ENCODE measurements around the gene C2CD2.

C2CD2 gene

DNA sequence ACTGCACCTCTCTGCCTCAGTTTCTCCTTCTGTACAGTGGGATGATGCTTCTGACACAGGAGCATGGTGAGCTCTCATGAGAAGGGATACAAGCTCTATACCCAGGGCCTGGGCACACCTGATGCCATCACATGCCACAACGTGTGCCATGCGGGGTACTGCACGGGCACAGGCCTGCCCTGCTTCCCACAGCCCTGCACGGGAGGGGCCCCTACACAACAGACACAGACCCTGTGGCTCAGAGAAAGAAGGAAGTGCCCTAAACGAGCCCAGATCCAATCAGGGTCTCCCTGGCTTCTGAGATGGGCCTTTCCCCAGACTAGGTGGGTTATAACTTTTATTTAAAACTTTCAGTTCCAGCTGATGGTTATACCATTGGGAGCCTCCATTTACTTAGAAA, 24.6 kb downstream of the C2CD2 start:
- no peak for FAIRE-seq

DNA sequence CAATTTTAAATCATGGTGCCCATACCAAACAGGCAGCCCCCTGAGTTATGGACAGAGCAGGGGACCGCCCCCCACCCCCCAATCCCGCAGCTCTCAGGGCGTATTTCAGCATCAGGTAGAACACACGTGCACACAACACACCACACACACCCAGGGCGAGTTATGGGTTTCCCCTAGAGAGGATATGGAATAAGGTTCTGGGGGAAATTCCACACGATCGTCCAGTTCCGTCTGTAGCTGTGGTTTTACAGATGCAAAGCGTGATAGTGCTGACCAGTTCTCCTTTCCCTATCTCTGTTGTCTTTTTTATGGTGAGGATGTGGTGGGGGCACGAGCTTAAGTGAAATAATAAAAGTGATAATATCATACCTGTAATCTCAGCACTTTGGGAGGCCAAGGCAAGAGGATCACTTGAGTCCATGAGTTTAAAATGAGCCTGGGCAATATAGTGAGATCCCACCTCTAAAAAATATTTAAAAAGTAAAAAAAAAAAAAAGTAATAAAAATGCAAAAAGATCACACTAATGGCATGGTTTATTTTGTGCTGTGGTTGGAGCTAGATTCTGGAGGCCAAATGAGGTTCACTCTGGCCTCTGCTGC, 25.1 kb downstream of the C2CD2 start:
- no peak for FAIRE-seq

DNA sequence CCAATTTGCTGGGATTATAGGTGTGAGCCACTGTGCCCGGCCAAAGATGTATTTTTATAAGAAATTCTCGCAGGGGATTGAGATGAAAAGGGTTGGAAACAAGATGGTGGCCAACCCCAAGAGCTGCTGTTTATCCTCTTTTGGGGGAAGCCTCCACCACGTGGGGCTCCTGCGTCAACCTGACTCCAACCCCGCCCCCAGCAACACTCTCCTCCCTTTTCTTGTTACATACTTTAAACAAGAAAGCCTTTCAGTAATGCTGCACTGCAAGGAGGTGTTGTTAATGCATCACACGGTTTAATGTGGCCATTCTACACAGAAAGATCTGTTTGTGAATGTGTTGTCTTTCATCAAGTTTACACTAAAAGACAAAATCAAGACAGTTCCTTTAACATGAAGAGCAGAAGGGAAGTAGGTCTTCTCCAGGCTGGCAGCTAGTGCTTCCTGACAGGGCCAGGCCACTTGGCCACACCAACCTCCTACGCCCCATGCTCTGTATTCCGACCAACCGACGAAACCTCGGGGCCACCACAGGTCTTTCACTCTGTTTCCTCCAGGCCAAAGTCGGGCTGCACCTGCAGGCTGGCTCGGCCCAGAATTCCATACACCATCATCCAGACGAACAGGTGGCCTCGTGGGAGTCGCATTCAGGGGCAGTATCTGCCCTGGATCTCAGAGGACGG, 25.9 kb downstream of the C2CD2 start:
- no peak for FAIRE-seq

DNA sequence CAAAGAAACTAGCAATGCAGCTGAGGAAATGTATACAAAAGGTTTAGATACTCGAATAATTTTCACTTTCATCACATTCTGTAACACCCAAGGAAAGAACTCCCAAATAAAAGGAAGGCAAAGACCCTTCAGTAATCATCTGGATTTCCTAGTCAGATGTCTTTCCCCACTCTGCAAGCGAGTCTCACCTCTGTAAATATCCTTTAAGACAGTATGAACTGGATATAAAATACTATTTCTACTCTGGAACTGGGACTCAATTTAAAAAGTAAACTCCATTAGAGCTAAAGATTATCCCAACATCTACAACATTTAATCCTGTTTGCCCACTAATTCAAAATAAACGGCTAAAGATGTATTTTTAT, 27.0 kb downstream of the C2CD2 start:
- FAIRE-seq, result no peak

DNA sequence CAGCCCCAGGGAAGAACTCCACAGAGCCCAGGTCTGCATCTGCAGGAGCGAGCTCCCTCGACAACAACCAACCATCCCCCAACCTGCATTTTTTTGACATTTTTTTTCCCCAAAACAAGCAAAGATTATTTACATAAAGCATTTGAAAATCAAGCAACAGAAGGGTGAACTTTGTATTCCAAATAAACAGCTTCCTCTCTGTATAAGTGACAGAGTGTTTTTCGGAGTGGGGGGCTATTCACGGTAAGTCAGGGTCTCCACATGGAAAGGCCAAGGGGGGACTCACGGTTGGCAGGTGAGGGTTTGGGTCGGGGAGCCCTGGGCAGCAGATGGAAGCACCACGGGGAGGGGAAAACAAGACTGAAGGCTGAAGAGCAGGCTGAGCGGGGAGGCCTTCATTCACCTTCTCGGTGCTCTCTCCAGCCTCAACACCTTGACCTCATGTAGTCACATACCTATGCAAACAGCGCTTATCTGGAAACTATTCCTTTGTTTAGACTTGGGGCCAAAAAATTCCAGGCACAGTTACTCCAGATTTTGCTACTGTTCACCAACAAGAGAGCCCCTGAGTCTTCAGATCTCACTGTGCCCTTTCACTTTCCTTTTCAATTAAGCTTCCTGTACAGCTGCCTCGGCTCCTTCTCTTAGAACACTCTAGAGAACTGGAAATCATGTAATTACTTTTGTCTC, 27.6 kb downstream of the C2CD2 start:
- FAIRE-seq, result no peak

DNA sequence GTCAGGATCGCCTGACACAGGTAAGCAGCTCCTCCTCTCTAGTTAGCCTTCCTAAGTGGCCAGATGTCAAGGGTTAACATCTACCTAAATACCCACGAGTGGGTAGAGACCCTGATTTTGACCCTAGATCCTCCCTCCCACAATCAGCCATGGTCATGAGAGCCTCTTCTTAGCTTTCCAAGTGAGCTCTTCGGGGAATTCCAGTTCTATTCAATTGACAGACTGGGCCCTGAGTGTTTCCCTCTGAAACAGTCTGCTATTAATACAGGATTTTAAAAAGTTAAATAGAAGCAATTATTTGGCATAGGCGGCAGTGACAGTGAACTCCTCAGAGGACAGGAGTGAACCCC, 28.1 kb downstream of the C2CD2 start:
- FAIRE-seq, result no peak

DNA sequence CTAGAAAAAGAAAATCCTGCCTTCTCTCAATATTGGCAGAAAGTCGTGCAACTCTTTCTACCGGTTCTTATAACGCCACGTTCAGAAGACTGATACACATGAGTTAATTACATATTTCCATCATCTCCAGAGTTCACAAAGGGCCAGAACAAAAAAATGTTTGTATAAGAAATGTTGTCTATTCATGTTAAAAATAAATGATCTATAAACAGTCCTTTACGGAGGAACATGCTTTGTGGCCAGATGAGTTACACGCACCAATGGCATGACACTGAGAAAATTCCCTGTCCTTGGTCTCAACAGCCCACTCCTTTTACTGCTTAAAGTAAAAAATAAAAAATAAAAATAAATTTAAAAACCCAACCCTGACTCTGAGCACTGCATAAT, 29.5 kb downstream of the C2CD2 start:
- FAIRE-seq, result no peak

DNA sequence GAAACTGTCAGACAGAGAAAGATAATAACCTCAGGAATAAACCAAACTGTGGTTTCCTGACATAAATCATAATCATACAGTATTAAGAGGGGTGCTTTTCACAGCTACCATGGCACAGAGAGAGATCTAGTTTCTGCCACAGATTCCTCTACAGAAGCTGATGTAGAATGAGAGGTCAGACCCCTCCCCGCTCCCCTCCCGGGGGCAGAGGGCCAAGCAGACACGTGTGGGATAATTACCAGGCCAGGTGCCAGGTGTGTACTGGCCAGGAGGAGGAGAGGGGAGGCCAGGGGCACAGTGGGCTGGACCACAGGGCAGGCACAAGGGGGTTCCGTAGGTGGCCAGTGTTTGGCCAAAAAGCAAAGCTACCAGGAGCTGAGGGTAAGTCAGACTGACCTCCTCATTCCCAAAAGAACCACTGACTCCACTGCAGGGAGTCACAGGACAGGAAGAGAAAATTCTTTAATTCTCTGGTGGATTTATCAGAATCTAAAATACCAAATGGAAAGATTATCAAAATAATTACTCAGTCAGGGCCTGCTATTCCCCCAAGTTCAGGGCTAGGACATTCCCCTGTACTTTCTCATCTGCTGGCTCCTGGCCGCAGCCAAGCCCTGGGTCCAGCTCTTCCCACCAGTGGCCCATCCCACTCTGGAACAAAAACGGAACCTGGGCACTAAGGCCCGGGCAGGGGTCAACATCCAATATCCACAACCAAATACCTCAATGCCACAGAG, 30.0 kb downstream of the C2CD2 start:
- FAIRE-seq, result no peak

DNA sequence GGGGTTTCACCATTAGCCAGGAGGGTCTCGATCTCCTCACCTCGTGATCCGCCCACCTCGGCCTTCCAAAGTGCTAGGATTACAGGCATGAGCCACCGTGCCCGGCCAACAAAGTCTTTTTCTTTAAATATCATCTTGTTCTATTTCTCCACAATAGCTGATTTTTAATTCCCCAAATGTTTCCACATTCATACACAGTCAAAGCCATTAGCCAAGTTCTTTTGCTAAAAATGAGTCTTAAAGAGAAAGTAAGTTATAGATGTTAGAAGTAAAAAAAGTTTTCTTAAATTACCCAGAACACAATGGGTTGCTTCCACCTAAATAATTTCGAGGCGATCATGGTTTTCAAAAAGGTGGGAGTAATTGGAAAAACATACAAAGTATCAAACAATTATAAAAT, 30.6 kb downstream of the C2CD2 start:
- FAIRE-seq, result no peak

DNA sequence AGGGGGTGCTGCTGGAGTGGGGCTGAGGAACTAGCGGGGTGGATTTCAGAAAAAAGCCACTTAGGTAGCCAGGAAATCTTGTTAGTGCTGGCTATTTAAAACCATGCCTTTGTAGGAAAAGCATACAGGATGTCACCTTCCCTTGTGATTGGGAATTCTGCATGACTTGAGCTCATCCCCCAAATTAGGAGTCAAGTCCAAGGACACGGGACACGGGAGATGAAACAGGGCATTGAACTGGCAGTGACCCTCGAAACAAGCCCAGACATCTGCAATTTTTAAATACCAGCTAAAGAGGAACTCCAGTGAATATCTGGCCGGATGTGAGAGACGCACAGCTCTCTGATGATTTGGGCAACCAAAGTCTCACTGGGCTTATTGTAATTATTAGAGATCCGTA, 32.8 kb downstream of the C2CD2 start:
- no peak for FAIRE-seq

DNA sequence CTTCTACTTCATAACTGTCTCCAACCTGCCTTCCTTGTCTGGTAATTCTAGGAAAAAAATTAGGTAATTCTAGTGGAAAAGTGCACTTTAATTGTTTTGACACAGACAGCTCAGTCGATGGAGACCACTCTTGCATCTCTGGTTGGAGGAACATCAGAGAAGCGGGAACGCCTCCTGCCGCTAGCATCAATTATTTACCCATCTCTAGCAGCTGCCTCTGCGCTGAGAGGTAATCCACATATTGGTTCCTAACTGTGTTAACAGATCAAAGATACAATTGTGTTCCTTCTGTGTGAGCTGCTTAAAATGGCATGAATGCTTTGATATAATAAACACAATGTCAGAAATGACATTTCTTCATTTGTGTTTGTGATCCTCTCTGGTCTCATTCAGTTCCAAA, 33.3 kb downstream of the C2CD2 start:
- FAIRE-seq, result no peak

DNA sequence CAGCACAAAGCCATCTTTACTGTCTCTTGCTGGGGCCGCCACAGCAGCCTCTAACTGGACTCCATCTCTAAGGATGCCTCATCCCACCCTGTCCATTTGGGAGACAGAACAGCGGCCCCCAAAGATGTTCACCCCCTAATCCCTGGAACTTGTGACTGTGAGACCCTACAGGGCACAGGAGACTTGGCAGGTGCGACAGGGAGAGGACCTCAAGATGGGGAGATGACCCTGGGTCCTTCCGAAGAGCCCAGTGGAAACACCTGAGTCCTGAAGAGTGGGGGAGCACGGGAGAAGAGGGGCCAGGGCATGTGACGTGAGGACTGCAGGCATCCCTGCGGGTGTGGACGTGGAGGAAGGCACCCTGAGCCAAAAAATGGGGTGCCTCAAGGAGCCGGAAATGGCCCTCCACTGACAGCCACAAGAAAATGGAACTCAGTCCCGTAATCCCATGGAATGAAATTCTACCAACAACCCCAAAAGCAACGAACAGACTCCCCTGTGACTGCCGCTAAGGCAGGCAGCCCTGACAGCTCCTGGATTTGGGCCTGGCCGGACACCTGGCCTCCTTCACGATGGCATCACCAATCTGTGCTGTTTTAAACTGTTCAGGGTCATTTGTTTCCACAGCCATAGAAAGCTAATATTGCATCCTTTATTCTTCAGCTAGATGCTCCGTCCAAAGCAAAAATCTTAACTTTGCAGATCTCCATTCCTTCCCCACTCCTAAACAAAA, 34.0 kb downstream of the C2CD2 start:
- FAIRE-seq, result no peak

DNA sequence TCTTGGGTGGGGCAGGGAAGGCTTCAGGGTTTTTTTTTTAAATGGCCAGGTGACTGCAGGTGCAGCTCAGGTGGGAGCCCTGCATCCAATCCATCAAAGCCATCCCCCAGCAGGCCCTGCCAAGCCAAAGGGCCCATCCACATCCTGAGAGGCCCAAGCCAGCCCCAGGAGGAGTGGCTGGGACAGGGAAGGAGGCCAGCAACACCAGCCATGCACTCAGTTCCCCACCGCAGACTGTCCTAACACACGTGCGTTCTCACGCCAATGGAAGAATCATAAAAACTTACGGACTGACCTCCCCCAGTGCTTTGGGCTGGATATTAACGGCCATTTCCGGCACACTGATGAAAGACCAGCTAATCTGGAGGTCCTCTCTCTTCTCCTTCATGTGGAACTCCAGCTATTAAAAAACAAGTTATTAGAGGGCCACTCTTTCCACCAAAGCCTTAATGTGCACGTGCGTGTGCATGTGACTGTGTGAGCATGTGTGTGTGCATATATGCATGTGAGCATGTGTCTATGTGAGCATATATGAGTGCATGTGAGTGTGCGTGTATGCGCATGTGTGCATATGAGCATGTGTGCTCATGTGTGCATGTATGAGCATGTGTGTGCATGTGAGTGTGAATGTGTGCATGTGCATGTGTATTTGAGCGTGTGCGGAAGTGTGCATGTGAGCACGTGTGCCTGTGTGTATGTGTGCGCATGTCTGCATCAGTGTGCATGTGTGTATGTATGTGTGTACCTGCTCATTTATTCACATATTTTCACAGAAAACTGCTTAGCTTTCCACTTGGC, 35.1 kb downstream of the C2CD2 start:
- no peak for FAIRE-seq

DNA sequence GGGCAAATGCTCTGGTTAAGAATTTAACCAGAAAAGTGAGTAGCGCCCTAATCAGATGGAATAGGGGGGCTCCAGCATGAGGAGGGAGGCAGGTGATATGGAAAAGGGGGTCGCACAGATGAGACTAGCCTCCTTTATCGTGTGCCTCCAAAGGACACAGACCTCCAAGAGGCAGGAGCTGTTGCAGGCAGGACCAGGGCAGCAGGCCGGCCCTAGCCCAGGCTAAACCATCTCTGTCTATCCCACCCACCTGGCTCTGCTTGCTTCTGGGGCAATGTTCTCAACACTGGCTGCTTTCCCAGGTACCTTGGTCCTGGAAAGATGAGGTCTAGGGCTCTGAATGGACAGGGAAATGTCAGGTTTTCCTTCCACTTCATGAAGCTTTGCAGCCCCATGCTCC, 36.3 kb downstream of the C2CD2 start:
- no peak for FAIRE-seq

DNA sequence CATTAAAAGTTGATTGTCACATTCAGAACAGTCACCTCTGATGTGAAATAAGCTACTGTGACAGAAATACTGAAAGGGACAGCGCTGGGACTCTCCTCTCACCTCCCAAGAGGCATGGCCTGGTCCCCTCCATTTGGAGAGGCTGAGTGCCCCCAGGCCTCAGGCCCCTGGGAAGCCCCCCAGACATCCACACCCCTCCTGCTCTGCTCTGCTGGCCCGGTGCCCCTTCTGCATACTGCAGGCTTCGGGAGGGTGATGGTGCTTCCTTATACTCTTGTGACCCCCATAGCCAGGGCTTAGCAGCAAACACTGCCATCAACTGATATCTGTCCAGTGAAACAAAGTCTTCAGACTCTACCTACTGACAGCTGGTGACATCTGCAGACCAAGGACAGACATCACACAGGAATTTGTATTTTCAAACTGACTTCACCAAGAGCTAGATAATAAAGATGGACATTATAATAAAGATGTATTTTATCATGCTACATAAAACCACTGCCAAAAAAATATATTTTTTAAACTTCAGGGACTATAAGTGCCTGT, 36.9 kb downstream of the C2CD2 start:
- no peak for FAIRE-seq

DNA sequence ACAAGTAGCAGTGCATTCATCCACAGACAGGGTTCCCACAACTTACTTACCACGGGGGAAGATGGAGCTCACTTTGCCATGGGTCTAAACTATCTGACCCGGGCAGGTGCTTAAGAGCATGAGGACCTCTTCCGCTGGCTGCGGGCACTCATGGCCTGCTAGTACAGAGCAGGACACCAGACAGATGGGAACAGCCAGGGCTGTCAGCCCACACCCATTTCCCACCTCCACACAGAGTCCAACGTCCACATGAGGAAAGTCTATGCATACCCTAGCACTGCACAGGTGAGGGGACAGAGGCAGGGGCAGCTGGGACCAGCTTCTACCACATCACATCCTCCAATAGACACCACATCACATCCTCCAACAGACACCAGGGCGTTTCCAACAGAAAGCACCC, 38.9 kb downstream of the C2CD2 start:
- no peak for FAIRE-seq

DNA sequence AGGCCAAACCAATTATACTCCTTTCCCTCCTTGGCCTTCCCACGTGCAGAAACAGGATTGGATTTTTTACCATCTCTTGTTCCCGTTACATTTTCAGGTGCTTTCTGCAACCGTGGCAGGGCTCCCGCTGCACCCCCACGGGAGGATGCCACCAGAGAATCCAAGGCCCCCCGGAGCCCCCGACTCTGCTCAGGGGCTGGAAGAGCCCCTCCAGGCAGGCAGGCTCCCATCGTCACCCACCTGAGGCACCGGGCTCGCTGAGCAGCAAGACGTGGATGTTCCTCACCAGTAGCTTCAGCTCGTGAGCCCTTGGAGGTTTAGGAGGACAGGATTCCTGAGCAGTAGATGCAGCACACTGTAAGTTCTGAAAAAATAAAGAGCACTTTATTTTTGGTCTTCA, 39.5 kb downstream of the C2CD2 start:
- no peak for FAIRE-seq

DNA sequence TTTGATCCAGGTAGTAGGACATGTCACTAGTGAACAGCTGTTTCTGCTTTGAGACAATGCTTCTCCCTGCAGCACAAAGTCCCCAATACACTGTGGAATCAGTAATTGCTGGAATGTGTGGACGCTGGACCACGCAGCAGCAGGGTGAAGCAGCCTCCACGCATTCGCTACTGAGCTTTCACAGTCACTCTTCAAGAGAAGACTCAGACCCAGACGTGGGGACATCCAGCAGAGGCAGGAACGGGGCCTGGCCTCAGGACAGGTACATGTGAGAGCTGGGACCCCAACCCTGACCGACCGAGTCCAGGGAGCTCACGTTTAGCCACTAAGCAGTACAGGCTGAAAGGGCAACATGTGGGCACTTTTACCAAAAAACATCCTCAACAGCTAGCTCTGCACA, 40.6 kb downstream of the C2CD2 start:
- no peak for FAIRE-seq

DNA sequence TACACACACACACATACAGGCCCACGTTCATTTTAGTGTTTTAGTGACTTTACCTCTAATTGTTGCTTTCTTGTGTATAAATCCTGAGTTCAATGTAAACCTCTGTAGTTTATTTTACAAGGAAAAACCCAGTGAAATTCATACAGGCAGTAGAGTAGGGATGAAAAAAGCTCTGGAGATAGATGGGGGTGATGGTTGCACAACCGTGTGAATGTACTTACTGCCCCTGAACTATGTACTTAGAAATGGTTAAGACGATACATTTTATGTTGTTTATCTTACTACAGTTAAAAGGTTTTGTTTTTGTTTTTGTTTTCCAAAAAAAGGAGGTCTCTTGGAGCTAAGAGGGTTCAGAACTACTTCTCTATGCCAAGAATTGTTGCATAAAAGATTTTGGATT, 45.0 kb downstream of the C2CD2 start:
- FAIRE-seq, result no peak

DNA sequence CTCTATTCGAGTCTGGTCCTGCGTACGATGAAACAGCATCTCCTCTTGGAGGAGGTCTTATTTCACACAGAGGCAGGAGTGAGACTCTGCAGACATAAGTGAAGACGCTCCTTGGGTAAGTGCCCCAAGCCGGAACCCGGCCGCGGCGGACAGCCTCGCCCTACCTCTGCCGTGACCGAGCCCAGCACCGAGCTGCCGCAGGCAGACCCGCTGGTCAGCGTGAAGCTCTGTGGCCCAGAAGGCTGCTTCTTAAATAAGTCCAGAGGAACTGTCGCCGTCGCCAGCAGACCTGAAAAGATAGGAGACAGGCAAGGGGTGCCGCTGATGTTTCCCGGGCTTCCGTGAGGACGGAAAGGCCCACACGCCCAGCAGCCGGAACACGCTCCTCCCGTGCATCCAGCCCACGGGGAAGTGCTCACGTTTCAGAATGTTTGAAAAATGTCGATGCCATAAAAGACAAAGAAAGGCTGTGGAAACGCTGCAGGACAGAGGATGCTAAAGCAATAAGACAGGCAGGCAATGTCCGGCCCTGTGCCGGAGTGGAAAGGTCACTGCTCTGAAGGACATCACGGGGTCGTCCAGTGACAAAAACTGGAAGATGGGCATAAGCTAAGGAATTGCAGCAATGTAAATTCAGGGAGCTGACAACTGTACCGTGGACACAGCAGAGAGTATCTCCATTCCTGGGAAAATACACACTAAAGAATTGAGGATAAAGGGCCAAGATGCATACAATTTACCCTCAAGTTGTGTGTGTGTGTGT, 46.1 kb downstream of the C2CD2 start:
- no peak for FAIRE-seq

DNA sequence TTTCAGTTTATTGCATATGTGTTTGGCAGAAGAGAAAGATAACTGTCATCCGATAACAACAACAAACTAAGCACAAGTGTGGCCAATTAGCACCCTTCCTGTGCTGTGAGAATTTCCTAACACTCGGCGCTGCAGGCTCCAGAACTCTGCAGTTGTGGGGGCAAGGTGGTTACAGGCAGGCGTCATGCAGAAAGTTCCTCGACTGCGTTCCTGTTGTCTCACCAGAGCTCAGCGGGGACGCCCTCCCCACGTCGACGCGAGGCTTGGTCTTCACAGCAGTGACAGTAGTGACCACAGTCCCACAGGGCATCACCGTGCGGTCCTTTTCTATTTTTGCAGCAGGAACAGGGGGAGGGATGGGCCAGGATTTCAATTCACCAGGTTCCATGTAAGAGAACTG, 47.0 kb downstream of the C2CD2 start:
- no peak for FAIRE-seq
